Colon (tissue), 2 donors: ENCODE results near the gene IFITM5.
"Not testable (repeated sequence)": the region's sequence is repeated elsewhere in the genome, so short reads cannot be mapped to it uniquely, and the experiment has no call there.

ENCODE experiments used
- FAIRE-seq: peaks from 2 replicates; lab custom pipeline; 2012; peaks lifted over from hg19 to GRCh38; lab: Jason Lieb, UNC
- donor health status: control.
- donor health status: control.

IFITM5 gene

DNA sequence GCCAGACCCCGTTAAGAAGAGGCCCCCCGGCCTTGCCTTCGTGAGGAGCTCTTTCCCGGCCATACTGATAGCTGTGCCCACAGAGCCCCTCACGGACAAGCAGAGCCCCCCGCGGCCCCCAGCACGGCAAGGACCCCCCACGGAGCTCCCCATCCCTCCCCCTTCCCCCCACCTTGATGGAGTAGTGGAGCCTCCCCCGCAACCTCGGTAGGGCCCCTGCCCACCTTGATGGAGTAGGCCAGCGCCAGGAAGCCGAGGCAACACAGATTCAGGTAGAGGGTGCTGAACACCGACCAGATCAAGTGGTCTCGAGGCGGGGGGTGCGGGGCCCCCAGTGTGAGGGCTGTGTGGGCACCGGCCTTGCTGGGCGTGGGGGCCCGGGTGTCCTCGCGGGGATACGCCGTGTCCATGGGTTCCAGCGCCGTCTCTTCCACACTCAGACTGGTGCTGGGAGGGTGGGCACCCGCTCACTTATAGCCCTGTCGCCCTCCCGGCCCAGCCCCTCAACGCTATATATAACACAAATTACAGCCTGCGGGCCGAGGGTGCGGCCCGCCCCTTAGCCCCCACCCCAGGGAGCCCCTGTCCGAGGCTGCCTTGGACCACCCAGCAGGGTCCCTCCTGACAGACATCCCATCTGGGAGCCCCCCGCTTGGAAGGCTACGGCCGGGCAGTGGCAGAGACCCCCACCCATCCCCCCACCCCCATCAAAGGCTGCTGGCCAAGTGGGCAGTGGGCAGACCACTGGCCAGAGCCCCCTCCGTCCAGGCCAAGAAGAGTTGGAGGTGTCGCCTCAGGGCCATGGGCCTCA lies at the start of gene IFITM5:
IFITM5 (minus strand) TSS at position 446 of the 811 bp plus-strand sequence; CDS start at position 410, 36 bp downstream.
- no peak for FAIRE-seq

DNA sequence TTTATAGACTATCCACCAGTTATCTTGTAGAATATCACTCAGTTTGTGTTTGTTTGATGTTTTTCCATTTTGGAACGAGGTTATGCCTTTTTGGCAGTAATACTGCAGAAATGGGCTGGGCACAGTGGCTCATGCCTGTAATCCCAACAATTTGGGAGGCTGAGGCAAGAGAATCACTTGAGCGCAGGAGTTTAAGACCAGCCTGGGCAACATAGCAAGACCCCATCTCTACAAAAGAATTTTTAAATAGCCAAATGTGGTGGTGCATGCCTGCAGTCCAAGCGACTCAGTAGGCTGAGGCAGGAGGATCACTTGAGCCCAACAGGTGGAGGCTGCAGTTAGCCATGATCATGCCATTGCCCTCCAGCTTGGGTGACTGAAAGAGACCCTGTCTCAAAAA lies 47.2 kb upstream of the IFITM5 start:
- FAIRE-seq, result no peak

DNA sequence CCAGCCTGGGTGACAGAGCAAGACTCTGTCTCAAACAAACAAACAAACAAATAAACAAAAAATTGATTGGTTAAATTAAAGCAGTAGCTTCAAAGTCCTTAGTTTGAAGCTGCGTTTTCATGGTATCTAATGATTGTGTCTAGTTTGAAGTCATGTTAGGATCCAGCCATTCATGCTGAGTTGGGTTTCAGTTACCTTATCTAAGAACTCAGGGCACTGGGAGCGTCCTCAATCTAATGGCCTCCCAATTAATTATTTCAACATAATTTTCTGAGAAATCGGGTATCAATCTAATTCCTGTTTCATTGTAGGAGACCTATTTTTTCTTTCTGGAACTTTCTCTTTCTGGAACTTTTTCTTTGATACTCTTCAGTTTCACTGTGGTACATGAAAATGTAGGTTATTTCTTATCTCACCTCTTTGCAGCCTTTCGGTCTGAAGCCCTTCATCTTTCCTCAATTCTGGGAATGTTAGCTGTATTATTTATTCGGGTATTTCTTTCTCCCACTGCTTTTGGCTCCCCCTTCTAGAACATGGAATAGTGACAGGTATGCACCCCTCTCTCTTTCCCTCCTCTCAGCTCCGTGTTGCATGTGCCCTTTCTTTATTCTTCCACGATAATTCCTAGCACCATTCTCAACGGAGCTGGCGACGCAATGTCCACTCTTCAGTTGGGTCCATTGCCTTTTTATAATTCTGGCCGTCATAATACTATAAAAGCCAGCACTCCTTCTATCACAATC lies 45.7 kb upstream of the IFITM5 start:
- FAIRE-seq, result no peak

DNA sequence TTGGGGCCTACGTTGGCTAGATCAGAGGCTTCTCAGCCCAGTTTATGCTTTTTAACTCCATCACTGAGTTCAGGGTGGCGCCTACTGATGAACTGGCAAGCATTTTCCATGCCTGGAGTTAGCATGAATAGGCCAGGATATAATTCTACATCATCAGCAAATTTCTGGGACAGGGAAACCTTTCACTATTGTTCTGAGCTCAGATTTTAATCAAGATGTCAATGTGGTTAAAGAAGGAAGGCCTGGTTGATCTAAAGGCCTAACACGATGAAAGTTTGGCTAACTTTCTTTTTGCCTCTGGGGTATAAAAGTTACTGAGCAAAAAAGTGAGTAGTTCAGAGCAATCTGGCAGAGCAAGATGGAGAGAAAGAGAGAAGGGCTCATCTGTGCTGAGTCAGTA lies 43.0 kb upstream of the IFITM5 start:
- no peak for FAIRE-seq

DNA sequence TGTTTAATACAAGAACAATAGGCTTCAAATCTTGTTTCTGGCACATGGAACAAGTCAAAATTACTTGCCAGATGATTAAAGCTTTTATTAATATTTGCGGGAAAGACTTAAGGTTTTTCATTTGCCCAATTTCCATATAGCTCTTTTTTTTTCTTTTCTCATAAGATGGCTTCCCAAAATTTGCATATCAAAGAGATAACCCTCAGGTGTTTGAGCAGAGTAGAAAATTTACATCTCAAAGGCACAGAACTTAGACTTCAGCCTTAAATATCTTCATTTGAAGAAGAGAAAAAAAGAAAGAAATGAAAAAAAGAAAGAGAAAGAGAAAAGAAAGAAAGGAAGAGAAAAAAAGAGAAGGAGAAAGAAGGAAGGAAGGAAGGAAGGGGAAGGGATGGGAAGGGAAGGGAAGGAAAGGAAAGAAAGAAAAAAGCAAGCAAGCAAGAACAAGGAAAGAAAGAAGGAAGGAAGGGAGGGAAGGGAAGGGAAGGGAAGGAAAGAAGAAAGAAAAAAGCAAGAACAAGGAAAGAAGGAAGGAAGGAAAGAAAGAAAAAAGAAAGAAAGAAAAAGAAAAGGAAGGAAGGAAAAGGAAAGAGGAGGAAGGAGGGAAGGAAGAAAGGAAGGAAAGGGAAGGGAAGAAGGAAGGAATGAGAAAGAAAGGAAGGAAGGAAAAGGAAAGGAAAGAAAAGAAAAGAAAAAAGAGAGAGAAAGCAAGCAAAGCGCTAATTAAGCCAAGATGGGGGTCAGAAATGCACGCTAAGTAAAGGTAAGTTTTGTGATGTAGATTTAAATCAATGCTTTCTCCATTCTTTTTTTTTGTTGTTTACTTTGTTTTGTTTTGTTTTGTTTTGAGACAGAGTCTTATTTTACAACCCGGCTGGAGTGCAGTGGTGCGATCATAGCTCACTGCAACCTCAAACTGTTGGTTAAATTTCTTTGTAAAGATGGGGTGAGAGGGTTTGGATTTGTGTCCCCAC lies 41.5 kb upstream of the IFITM5 start:
- no peak for FAIRE-seq

DNA sequence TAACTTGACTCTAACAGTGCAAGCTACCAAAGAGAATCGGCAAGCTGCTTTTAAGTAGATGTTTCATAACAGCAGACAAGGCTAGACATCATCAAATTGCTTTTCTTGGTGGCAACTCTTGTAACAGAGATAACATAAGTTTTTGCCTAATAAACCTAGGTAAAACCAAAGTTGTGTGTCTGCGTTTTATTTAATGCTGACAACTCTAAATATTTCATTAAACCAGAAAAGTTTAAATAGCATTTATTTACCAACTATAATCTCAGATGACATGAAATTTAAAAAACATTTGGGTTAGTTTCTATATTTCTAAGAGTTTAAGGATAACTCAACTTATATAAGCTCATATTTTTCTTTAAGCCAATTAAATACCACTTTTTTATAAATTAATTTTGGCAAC lies 40.6 kb upstream of the IFITM5 start:
- no peak for FAIRE-seq

DNA sequence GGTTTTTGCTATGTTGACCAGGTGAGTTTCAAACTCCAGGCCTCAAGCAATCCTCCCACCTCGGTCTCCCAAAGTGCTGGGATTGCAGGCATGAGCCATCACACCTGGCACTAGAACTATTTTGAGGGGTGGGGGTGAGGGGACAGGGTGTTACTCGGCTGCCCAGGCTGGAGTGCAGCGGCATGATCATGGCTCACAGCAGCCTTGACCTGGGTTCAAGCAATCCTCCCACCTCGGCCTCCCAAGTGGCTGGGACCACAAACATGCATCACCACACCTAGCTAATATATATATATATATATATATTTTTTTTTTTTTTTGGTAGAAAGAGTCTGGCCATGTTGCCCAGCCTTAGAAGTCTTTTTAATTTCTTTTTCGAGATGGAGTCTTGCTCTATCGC lies 38.4 kb upstream of the IFITM5 start:
- no peak for FAIRE-seq

DNA sequence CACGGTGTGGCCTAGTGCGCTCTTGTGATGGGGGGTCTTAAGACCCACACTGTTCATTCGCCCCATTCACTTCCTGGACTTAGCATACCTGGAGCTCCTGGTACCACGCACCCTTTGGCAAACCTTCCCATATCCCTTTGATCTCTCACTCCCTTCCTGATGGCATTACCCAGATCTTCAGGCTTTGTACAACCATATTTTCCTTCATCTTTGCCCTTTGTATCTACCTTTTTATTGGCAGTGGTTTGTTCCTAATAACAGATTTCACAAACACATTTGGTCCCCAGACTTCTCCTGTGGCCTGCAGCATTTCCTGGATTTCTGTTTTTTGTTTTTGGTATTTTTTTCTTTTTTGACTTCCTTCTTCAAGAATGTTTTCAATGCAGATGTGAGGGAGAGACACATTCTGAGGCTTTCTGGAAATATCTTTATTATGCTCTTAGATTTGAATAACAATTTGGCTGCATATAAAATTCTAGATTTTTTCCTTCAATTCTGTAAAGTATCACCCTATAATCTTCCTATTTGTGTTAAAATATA lies 37.4 kb upstream of the IFITM5 start:
- FAIRE-seq, result no peak

DNA sequence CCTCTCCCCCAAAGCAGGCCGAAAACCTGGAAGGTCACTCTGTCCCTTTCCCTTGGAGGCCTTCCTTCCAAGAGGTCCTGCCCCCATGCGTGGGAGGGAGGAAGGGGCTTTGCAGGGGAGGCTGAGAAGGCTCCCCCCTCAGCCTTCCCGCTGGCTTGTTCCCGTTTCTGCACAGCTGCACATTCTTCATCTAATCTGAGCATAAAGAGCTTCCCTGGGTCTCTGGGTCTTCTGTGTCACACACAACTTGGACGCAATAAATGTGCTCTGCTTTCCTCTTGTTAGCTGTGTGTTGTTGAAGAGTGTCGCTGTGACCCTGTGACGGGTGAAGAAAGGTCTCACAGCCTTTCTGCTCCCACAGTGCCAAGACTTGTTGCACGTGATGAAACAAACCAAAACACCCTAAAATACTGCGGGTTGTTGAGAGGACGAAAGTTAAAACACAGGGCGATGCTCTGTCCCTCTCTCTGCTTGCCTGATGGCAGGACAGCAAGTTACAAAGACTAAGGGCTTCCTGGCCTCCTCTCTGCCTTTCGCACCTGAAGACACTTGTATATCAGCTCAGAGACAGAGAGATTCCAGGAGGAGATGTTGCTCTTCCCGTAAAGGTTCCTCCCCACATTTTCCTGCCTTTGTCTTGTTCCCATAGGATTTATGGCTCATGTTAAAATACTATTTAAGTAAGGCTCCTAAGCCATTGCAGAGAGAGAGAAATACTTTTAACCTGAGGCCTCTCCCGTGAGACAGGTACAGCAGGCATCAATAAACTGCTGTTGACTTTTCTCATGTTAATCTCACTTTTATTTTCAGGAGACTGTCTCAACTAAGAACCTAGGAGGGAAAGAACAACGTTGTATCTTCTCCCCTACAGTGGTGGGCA lies 36.7 kb upstream of the IFITM5 start:
- no peak for FAIRE-seq

DNA sequence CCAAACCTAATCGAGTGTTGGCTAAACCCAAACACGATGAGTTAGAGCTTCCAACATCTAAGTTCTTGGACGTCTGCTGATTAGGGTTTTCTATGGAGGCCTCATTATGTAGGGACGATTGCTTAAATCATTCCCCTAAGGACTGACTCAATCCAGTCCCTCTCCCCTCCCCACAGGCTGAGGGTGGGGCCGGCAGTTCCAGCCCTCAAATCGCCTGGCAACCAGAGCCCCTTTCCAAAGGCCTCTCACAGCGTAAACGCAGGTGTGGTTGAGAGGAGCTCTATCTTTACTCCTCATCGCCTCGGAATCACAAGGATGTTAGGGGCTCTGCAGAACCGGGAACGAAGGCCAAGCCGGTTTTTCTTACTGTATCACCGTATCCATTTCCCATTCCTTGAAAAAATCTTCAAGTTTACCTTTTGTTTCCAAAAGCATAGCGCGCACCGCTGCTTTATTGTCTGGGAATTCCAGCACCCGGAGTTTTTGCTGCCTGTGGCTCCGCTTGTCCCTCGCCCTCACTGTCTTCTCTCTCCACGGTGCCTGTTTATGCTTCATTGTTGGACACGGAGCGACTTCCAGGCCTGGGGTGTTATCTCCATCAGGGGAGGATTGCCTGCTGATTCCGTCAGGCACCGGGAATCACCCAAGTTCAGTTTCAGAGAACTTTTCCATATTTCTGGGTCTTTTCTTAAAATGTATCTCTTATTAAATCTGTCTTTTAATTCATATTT lies 35.1 kb upstream of the IFITM5 start:
- FAIRE-seq, result no peak

DNA sequence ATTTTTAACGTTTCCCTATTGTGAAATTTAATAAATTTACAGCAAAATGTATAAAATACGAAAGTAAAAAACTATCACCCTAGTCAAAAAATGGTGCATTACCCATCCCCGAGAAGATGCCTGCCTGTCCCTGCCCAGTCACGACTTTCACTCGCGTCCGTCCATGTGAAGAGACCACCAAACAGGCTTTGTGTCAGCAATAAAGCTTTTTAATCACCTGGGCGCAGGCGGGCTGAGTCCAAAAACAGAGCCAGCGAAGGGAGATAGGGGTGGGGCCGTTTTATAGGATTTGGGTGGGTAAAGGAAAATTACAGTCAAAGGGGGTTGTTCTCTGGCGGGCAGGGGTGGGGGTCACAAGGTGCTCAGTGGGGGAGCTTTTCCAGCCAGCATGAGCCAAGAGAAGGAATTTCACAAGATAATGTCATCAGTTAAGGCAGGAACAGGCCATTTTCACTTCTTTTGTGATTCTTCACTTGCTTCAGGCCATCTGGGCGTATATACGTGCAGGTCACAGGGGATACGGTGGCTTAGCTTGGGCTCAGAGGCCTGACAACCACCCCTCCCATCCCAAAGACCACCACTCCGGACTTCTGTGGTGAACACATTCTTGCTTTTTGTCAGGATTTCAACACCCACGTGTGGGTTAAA lies 34.4 kb upstream of the IFITM5 start:
- not testable (repeated sequence) for FAIRE-seq

DNA sequence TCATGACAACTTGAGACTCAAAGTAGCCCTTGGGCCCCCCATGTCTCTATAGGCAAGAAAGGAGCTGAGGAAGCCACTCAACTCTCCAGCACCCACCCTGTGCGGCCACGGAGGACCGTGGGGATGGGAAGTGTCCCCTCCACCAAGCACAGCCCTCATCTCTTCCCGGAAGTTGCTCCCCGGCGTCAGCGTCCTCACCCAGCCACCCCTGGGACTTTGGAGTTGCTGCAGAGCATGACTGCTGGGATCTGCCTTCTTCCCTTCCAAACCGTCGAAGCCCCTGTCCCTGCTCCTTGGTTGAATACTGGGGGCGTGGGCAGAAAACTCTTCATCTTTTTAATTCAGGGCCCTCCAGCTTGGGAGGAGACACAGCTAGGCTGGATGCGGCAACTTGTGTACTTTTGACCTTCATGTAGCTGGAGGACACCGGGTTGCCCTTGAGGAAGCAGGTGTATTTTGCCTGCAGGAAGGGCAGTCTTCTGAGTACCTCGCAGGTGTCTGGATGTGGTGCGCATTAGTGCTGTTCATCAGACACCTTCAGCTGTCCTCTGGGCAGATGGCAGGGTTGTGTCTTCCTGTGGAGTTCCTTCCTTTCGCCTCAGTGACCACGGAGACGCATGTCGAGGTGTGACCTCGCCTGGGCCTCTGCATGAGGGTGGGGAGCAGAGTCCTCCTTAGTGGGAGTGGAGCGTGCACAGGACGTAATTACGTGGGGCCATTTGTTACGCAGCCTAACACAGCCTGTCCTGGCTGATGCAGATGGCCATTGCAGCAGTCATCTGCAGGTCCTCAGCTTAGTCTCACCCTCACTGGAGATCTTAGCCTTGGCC lies 33.5 kb upstream of the IFITM5 start:
- no peak for FAIRE-seq

DNA sequence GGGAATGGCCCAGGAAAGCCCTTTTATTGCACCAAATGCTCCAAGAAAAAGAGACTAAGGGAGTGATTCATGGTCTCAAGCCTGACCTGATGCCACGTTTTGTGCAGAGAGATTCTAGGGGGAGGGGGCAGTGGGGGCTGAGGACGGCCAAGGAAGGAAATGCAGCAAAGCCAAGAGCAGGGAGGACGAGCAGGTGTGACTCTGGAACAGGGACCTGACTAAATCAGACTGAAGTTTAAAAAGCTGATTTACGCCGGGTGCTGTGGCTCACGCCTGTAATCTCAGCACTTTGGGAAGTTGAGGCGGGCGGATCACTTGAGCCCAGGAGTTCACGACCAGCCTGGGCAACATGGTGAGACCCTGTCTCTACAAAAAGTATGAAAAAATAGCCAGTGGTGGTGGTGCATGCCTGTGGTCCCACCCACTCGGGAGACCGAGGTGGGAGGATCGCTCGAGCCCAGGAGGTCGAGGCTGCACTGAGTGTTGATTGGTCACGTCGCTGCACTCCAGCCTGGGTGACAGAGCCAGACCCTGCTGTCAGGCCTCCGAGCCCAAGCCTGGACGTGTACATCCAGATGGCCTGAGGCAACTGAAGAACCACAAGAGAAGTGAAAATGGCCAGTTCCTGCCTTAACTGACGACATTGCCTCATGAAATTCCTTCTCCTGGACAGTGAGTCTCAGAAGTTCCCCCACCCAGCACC lies 32.2 kb upstream of the IFITM5 start:
- no peak for FAIRE-seq

DNA sequence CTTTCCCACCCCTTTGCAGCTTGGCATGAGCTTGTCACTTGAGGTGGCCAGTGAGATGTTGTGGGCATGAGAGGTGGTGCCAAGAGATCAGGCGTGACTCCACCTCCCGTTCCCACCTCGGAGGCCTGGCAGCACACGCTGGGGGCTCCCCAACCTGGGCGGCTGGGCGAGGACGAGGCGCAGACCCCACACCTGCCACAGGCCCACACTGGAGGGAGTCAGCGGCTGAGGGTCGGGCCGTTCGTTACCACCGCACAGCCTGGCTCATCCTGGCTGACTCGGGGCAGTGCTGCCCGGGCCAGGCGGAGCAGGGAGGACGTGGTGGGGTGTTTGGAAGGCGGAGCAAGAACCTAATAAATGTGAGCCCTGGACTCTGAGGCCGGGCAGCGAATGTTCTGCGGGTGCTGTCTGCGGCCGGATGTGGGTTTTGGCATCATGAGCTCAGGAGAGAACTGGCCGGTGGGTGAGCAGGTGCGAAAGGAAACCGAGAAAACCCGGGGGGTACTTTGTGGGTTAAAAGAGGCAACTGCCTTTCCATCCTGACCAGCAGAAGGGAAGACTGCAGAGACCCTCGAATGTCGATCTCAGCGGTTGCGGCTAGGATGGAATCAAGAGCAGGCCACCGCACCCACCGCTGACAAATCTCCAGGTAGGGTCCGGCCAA lies 31.5 kb upstream of the IFITM5 start:
- no peak for FAIRE-seq

DNA sequence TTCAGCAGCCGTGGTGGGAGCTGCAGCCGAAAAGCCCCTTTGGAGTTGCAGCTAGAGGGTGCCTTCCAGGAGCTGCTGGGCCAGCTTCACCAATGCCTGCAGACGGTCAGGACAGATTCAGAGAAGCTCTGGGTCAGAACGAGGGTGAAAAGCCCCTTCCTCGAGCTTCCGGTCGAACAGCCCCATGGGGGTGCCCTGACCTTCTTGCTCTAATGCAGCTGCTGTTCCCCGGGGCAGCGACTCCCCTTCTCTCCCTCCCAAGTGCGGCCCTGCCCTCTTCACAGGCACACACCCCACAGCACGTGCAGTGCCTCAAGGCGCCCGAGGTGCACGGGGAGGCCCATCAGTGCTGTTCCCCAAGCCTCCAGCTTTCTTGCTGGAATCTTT lies 31.0 kb upstream of the IFITM5 start:
- no peak for FAIRE-seq

DNA sequence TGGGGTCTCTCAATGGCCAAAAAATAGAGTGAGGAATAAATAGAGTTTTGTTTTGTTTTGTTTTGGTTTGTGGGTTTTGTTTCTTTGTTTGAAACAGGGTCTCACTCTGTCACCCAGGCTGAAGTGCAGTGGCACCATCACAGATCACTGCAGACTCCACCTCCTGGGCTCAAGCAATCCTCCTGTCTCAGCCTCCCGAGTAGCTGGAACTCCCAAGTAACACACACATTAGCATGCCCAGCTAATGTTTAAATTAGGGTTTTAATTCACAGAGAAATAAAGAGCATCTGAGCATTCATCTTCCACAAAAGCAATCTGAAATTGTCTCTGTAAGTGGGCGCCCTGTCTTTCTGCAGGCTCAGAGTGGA lies 30.5 kb upstream of the IFITM5 start:
- FAIRE-seq, result no peak

DNA sequence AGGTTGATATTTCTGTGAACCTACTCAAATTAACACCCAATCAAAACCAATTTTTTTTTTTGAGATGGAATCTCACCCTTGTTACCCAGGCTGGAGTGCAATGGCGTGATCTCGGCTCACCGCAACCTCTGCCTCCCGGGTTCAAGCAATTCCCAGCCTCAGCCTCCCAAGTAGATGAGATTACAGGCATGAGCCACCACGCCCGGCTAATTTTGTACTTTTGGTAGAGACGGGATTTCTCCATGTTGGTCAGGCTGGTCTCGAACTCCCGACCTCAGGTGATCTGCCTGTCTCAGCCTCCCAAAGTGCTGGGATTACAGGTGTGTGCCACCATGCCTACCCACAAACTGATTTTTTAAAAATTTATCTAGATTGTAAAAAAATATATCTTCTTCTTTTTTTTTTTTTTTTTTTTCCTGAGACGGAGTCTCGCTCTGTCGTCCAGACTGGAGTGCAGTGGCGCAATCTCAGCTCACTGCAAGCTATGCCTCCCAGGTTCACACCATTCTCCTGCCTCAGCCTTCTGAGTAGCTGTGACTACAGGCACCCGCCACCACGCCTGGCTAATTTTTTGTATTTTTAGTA lies 29.3 kb upstream of the IFITM5 start:
- not testable (repeated sequence) for FAIRE-seq
